DOHH2 (cell line): ENCODE measurements around the gene SEPTIN5.

Experiments
- H3F3A ChIP-seq: fragments of 200-600 bp; sonication (generic), shearing (Covaris generic); 2 replicates; pipeline ENCODE4 v1.6.0; 2016; ENCODE audit warnings: antibody characterized with exemption, mild to moderate bottlenecking; ENCODE audit not compliant: control insufficient read depth, insufficient read depth
- H3K27ac ChIP-seq: fragments of 200-600 bp; sonication (generic); 2 replicates; pipeline ENCODE4 v1.5.1; 2014; ENCODE audit warnings: low read depth, mild to moderate bottlenecking, low read length, moderate library complexity
- H3K27me3 ChIP-seq: fragments of 200-600 bp; sonication (generic); 2 replicates; pipeline ENCODE4 v1.6.1; 2014; ENCODE audit warnings: mild to moderate bottlenecking, low read length, mixed read lengths; ENCODE audit not compliant: control insufficient read depth
- H3K36me3 ChIP-seq: fragments of 200-600 bp; sonication (generic); 2 replicates; pipeline ENCODE4 v1.6.1; 2014; ENCODE audit warnings: mild to moderate bottlenecking, low read length, moderate library complexity, mixed read lengths; ENCODE audit not compliant: control insufficient read depth
- H3K4me1 ChIP-seq: fragments of 200-600 bp; sonication (generic); 2 replicates; pipeline ENCODE4 v1.6.1; 2014; ENCODE audit warnings: mild to moderate bottlenecking, low read length, mixed read lengths; ENCODE audit not compliant: control insufficient read depth
- H3K4me2 ChIP-seq: fragments of 200-600 bp; sonication (generic); 2 replicates; pipeline ENCODE4 v1.6.0; 2014; ENCODE audit warnings: mild to moderate bottlenecking, low read length, moderate library complexity
- H3K4me3 ChIP-seq: fragments of 200-600 bp; sonication (generic); 2 replicates; pipeline ENCODE4 v1.5.1; 2014; ENCODE audit warnings: mild to moderate bottlenecking, low read length, mixed read lengths
- H3K79me2 ChIP-seq: fragments of 200-600 bp; sonication (generic); 2 replicates; pipeline ENCODE4 v1.6.1; 2014; ENCODE audit warnings: mild to moderate bottlenecking, low read length, mixed read lengths; ENCODE audit not compliant: control insufficient read depth
- H3K9me2 ChIP-seq: fragments of 200-600 bp; sonication (generic); replicated peaks from 2 replicates; pipeline ENCODE4 v1.6.1; 2014; ENCODE audit warnings: mild to moderate bottlenecking, low read length, mixed read lengths; ENCODE audit not compliant: control insufficient read depth
- H3K9me3 ChIP-seq: fragments of 200-600 bp; sonication (generic); 2 replicates; pipeline ENCODE4 v1.6.1; 2014; ENCODE audit warnings: antibody characterized with exemption, low read length, mixed read lengths; ENCODE audit not compliant: control insufficient read depth, insufficient read depth
- H4K20me1 ChIP-seq: fragments of 200-600 bp; sonication (generic); 2 replicates; pipeline ENCODE4 v1.6.0; 2014; ENCODE audit warnings: low read depth, mild to moderate bottlenecking, antibody characterized with exemption, low read length, moderate library complexity; ENCODE audit not compliant: control insufficient read depth, insufficient read depth
- EZH2phosphoT487 ChIP-seq: fragments of 200-600 bp; sonication (generic); IDR thresholded peaks from 2 replicates; pipeline ENCODE4 v1.6.1; 2017; ENCODE audit warnings: borderline replicate concordance, mild to moderate bottlenecking, antibody characterized with exemption, low read length, moderate library complexity, mixed read lengths
- TF ChIP-seq, protein P1 (sequence below): fragments of 200-600 bp; sonication (generic); IDR thresholded peaks from one replicate; pipeline ENCODE4 v1.5.1; 2014; ENCODE audit warnings: antibody characterized with exemption, mild to moderate bottlenecking, low read depth, low read length; ENCODE audit not compliant: poor library complexity, severe bottlenecking

SEPTIN5 gene

DNA sequence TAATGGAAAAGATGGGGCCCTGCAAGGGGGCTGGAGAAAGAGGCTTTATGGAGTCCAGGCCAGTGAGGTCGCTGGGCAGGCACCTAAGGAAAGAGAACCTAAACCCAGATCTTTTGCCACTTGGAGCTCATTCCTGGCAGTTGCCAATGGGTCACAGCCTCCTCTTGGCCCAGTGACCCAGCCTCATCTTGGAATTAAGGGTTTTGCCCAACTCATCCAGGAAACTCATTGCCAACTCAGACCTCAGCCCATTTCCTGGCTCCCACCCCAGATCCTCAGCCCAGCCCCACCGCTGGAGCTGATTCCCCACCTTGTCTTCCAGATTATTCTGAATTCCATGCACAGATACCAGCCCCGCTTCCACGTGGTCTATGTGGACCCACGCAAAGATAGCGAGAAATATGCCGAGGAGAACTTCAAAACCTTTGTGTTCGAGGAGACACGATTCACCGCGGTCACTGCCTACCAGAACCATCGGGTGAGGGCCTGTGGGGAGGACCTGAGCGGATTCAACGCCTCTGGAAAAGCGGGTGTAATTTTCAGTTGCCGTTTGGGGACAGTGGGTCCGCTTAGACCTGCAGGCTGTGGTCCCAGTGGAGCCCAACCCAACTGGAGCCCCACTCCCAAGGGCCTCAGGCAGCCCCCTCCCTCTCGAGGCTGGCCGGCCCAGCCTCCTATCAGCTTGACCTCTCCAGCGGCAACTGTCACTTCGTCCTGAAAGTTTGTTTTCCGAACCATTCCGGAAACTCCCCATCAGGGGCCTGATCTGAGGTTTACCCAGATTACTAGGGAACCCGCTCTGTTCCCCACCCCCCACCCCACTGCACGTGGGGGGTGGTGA is 50.6 kb downstream of the SEPTIN5 start:
- Histone ChIP-seq H3K4me1 (peaks cover 6% of the 10 kb centered on the region; the same call in 1 of the 2 replicates), H4K20me1 (no peaks in the 10 kb centered on the region), H3K9me2 (no peaks in the 10 kb centered on the region), H3K79me2 (no peaks in the 10 kb centered on the region), H3K27me3 (peaks cover 72% of the 10 kb centered on the region), H3K4me3 (no peak overlapping the region), H3K4me2 (no peak overlapping the region), H3K36me3 (no peaks in the 10 kb centered on the region), H3K9me3 (no peaks in the 10 kb centered on the region), H3F3A (peaks cover 4% of the 10 kb centered on the region; the same call in 1 of the 2 replicates), H3K27ac (no peak overlapping the region)
- TF ChIP-seq, protein P1, sequence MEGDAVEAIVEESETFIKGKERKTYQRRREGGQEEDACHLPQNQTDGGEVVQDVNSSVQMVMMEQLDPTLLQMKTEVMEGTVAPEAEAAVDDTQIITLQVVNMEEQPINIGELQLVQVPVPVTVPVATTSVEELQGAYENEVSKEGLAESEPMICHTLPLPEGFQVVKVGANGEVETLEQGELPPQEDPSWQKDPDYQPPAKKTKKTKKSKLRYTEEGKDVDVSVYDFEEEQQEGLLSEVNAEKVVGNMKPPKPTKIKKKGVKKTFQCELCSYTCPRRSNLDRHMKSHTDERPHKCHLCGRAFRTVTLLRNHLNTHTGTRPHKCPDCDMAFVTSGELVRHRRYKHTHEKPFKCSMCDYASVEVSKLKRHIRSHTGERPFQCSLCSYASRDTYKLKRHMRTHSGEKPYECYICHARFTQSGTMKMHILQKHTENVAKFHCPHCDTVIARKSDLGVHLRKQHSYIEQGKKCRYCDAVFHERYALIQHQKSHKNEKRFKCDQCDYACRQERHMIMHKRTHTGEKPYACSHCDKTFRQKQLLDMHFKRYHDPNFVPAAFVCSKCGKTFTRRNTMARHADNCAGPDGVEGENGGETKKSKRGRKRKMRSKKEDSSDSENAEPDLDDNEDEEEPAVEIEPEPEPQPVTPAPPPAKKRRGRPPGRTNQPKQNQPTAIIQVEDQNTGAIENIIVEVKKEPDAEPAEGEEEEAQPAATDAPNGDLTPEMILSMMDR = no peak
- TF ChIP-seq EZH2phosphoT487 = no peak

DNA sequence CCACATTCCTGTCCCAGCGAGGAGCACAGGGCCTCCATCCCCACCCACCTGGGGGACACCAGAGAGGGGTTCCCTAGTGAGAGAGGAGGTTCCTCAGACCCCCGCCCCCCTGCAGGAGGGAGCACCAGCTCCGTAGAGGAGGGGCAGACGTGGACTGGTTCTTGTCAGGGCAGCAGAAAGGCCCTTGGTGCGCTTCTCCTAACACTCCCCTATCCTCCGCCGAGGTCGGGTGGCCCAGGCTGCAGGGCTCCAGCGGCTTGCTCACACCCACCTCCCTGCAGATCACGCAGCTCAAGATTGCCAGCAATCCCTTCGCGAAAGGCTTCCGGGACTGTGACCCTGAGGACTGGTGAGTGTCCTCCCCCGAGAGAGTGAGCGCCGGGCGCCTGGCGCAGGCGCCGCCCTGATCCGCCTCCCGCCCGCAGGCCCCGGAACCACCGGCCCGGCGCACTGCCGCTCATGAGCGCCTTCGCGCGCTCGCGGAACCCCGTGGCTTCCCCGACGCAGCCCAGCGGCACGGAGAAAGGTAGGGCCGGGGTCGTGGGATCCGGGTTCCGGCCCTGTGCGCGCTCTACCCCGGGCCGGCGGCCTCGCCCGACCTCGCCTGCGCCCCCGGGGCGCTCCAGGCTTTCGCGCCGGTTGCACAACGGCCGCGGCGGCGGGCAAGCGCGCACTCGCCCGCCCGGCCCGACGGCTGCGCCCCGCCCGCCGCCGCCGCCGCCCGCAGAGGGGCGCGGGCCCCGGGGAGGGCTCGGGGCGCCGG is 51.4 kb downstream of the SEPTIN5 start:
- H3K36me3 ChIP-seq = no peaks in the 10 kb centered on the region
- H3K4me3 ChIP-seq = no peak overlapping the region
- no peaks in the 10 kb centered on the region for H3K9me3 ChIP-seq
- H3K9me2 ChIP-seq = no peaks in the 10 kb centered on the region
- H3F3A ChIP-seq = no peaks in the 10 kb centered on the region
- peaks cover 6% of the 10 kb centered on the region; the same call in 1 of the 2 replicates for H3K4me1 ChIP-seq
- peaks cover 77% of the 10 kb centered on the region for H3K27me3 ChIP-seq
- no peaks in the 10 kb centered on the region for H3K79me2 ChIP-seq
- H3K4me2 ChIP-seq = no peak overlapping the region
- H4K20me1 ChIP-seq = no peaks in the 10 kb centered on the region
- TF ChIP-seq, protein P1 = no peak
- peak; percentile 64 for TF ChIP-seq EZH2phosphoT487
- no peak overlapping the region for H3K27ac ChIP-seq

DNA sequence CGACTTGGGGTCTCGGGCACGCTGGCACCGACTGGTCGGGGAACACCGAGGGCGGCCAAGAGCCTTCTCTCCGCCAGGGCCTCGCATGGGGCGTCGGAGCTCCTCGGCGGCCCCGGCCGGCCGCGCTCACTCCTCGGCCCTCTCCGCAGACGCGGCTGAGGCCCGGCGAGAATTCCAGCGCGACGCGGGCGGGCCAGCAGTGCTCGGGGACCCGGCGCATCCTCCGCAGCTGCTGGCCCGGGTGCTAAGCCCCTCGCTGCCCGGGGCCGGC is 51.9 kb downstream of the SEPTIN5 start:
- peaks cover 82% of the 10 kb centered on the region for H3K27me3 ChIP-seq

More for the DNA sequence above, 51.9 kb downstream of the SEPTIN5 start:
- Histone ChIP-seq H3F3A (0 out of 2 replicates have a peak, but pooled peaks cover under 1% of the 10 kb centered on the region), H3K9me2 (no peaks in the 10 kb centered on the region), H3K36me3 (no peaks in the 10 kb centered on the region), H3K4me3 (no peak overlapping the region), H3K79me2 (no peaks in the 10 kb centered on the region), H3K27ac (no peak overlapping the region), H3K9me3 (no peaks in the 10 kb centered on the region), H3K4me2 (no peak overlapping the region), H4K20me1 (no peaks in the 10 kb centered on the region), H3K4me1 (peaks cover 6% of the 10 kb centered on the region; the same call in 1 of the 2 replicates)
- TF ChIP-seq, protein P1 = no peak
- TF ChIP-seq EZH2phosphoT487 = no peak
